OCI-LY3 (cell line): Measurements from ENCODE around the gene VTI1A.

Experiments
- H2AFZ ChIP-seq: fragments of 200-600, 300-600 bp; shearing (Covaris generic); 2 replicates; pipeline ENCODE4 v1.6.0; 2014; ENCODE audit warnings: antibody characterized with exemption, low read depth, low read length
- H3K27ac ChIP-seq: fragments of 200-600, 300-600 bp; sonication (generic); 2 replicates; pipeline ENCODE4 v1.5.1; 2014; ENCODE audit warnings: mild to moderate bottlenecking, low read length, moderate library complexity, mixed read lengths
- H3K27me3 ChIP-seq: fragments of 200-600, 300-600 bp; sonication (generic); 2 replicates; pipeline ENCODE4 v1.6.1; 2014; ENCODE audit warnings: low read depth, low read length, mixed read lengths
- H3K36me3 ChIP-seq: fragments of 200-600, 300-600 bp; sonication (generic); replicated peaks from 2 replicates; pipeline ENCODE3; 2014; ENCODE audit warnings: low read depth, low read length, mixed read lengths
- H3K4me1 ChIP-seq: fragments of 300-600, 200-600 bp; sonication (generic); 2 replicates; pipeline ENCODE4 v1.6.1; 2014; ENCODE audit warnings: low read length, mixed read lengths
- H3K4me2 ChIP-seq: fragments of 200-600, 300-600 bp; sonication (generic); 2 replicates; pipeline ENCODE4 v1.6.1; 2014; ENCODE audit warnings: low read length, mixed read lengths
- H3K4me3 ChIP-seq: fragments of 300-600, 200-600 bp; sonication (generic); 2 replicates; pipeline ENCODE4 v1.5.1; 2014; ENCODE audit warnings: antibody characterized with exemption, mild to moderate bottlenecking, low read length, moderate library complexity
- H3K79me2 ChIP-seq: fragments of 300-600, 200-600 bp; shearing (Covaris generic); 2 replicates; pipeline ENCODE4 v1.6.1; 2014; ENCODE audit warnings: mild to moderate bottlenecking, low read length, mixed read lengths
- H3K9ac ChIP-seq: fragments of 300-600, 200-600 bp; shearing (Covaris generic); 2 replicates; pipeline ENCODE4 v1.6.0; 2014; ENCODE audit warnings: mild to moderate bottlenecking, low read length, moderate library complexity
- H3K9me3 ChIP-seq: fragments of 200-600, 300-600 bp; shearing (Covaris generic); 2 replicates; pipeline ENCODE4 v1.6.1; 2014; ENCODE audit warnings: low read length, mixed read lengths; ENCODE audit not compliant: insufficient read depth
- H4K20me1 ChIP-seq: fragments of 200-600, 300-600 bp; sonication (generic); 2 replicates; pipeline ENCODE4 v1.6.1; 2016; ENCODE audit warnings: low read length, mixed read lengths; ENCODE audit not compliant: insufficient read depth
- CTCF ChIP-seq: fragments of 200-600, 300-600 bp; sonication (generic); IDR thresholded peaks from 2 replicates; pipeline ENCODE4 v1.5.1; 2014; ENCODE audit warnings: antibody characterized with exemption, low read length, low read depth
- EZH2phosphoT487 ChIP-seq: fragments of 200-600 bp; shearing (Covaris generic); IDR thresholded peaks from 2 replicates; pipeline ENCODE4 v1.6.1; 2018; ENCODE audit warnings: antibody characterized with exemption, mixed run types, low read depth

Gene VTI1A

GRCh38 chr10:112790921-112791320 is 343.9 kb downstream of the VTI1A start:
- Histone ChIP-seq H3K4me3 (no peak overlapping the region), H3K27ac (no peak overlapping the region), H4K20me1 (no peaks in the 10 kb centered on the region), H2AFZ (no peak overlapping the region), H3K27me3 (no peaks in the 10 kb centered on the region), H3K9ac (no peak overlapping the region), H3K79me2 (no peaks in the 10 kb centered on the region), H3K9me3 (no peaks in the 10 kb centered on the region), H3K4me2 (no peak overlapping the region), H3K4me1 (no peaks in the 10 kb centered on the region), H3K36me3 (no peaks in the 10 kb centered on the region)
- TF ChIP-seq CTCF (no peak), EZH2phosphoT487 (no peak)

GRCh38 chr10:112791447-112791846 is 344.4 kb downstream of the VTI1A start:
- Histone ChIP-seq H3K79me2 (no peaks in the 10 kb centered on the region), H3K27me3 (no peaks in the 10 kb centered on the region), H3K4me2 (no peak overlapping the region), H3K27ac (no peak overlapping the region), H3K9me3 (no peaks in the 10 kb centered on the region), H3K36me3 (no peaks in the 10 kb centered on the region), H3K9ac (no peak overlapping the region), H2AFZ (no peak overlapping the region), H3K4me1 (no peaks in the 10 kb centered on the region), H3K4me3 (no peak overlapping the region), H4K20me1 (no peaks in the 10 kb centered on the region)
- TF ChIP-seq CTCF (no peak), EZH2phosphoT487 (no peak)

GRCh38 chr10:112792487-112793201 is 345.6 kb downstream of the VTI1A start:
- Histone ChIP-seq H3K27ac (no peak overlapping the region), H3K4me1 (no peaks in the 10 kb centered on the region), H2AFZ (no peak overlapping the region), H3K79me2 (no peaks in the 10 kb centered on the region), H3K36me3 (no peaks in the 10 kb centered on the region), H3K9ac (no peak overlapping the region), H4K20me1 (no peaks in the 10 kb centered on the region), H3K27me3 (no peaks in the 10 kb centered on the region), H3K9me3 (no peaks in the 10 kb centered on the region), H3K4me2 (no peak overlapping the region), H3K4me3 (no peak overlapping the region)
- no peak for TF ChIP-seq EZH2phosphoT487
- no peak for TF ChIP-seq CTCF

- Histone ChIP-seq H3K36me3 (no peaks in the 10 kb centered on the region), H2AFZ (no peak overlapping the region), H4K20me1 (no peaks in the 10 kb centered on the region), H3K27me3 (no peaks in the 10 kb centered on the region), H3K4me1 (no peaks in the 10 kb centered on the region), H3K4me2 (no peak overlapping the region), H3K79me2 (no peaks in the 10 kb centered on the region), H3K4me3 (no peak overlapping the region), H3K9ac (no peak overlapping the region), H3K9me3 (no peaks in the 10 kb centered on the region), H3K27ac (no peak overlapping the region)
- no peak for TF ChIP-seq EZH2phosphoT487
- no peak for TF ChIP-seq CTCF
Measured at GRCh38 chr10:112793202-112793921, 346.3 kb downstream of the VTI1A start.
